OCI-LY7 (cell line): ENCODE data around the gene GLB1L2.

Source experiments
- CTCF ChIP-seq: fragments of 200-600 bp; sonication (generic); conservative IDR thresholded peaks from 2 replicates; pipeline ENCODE4 v1.5.1; 2014; ENCODE audit warnings: mild to moderate bottlenecking, antibody characterized with exemption, low read length, moderate library complexity, mixed read lengths
- EZH2phosphoT487 ChIP-seq: fragments of 200-600 bp; sonication (generic); IDR thresholded peaks from 2 replicates; pipeline ENCODE4 v1.6.1; 2018; ENCODE audit warnings: low read depth, borderline replicate concordance, mild to moderate bottlenecking, mixed run types, antibody characterized with exemption, low read length, moderate library complexity, mixed read lengths

- TF ChIP-seq CTCF (no peak), EZH2phosphoT487 (no peak)
Measured at GRCh38 chr11:134357545-134357839, 25.7 kb downstream of the GLB1L2 start.
